Epidermal melanocyte (primary cell): ENCODE results near the gene TNFAIP8L3.

Experiments used
- DNase-seq: peaks from one replicate; pipeline ENCODE4 v3.0.0; 2011; ENCODE audit warnings: low spot score; ENCODE audit not compliant: insufficient read length

TNFAIP8L3 gene

GRCh38 chr15:51090753-51091152 is 4.0 kb downstream of the TNFAIP8L3 start:
- no peak for DNase-seq

GRCh38 chr15:51089699-51090453 is 4.8 kb downstream of the TNFAIP8L3 start:
- no peak for DNase-seq

GRCh38 chr15:51089041-51089440 is 5.7 kb downstream of the TNFAIP8L3 start:
- DNase-seq: no peak

GRCh38 chr15:51088585-51088984 is 6.1 kb downstream of the TNFAIP8L3 start:
- no peak for DNase-seq

- no peak for DNase-seq
These were observed 7.2 kb downstream of the TNFAIP8L3 start for GRCh38 chr15:51087513-51087912.

GRCh38 chr15:51086409-51086808 is 8.3 kb downstream of the TNFAIP8L3 start:
- no peak for DNase-seq

GRCh38 chr15:51085764-51086163 is 8.9 kb downstream of the TNFAIP8L3 start:
- DNase-seq: no peak

GRCh38 chr15:51083641-51084166 is 11.0 kb downstream of the TNFAIP8L3 start:
- no peak for DNase-seq

GRCh38 chr15:51082246-51082645 is 12.5 kb downstream of the TNFAIP8L3 start:
- no peak for DNase-seq

- no peak for DNase-seq
These were observed 14.4 kb downstream of the TNFAIP8L3 start for GRCh38 chr15:51080286-51080685.

- no peak for DNase-seq
These were observed 15.5 kb downstream of the TNFAIP8L3 start for GRCh38 chr15:51079226-51079625.

- DNase-seq: peak; percentile 62
These were observed 17.2 kb downstream of the TNFAIP8L3 start for GRCh38 chr15:51077221-51078153.

GRCh38 chr15:51076524-51077220 is 18.0 kb downstream of the TNFAIP8L3 start:
- DNase-seq: no peak

- no peak for DNase-seq
These were observed 18.7 kb downstream of the TNFAIP8L3 start for GRCh38 chr15:51075826-51076523.

GRCh38 chr15:51075364-51075763 is 19.3 kb downstream of the TNFAIP8L3 start:
- DNase-seq: no peak

GRCh38 chr15:51074926-51075325 is 19.8 kb downstream of the TNFAIP8L3 start:
- DNase-seq: no peak

- no peak for DNase-seq
These were observed 23.1 kb downstream of the TNFAIP8L3 start for GRCh38 chr15:51071578-51071977.

GRCh38 chr15:51069983-51070382 is 24.7 kb downstream of the TNFAIP8L3 start:
- no peak for DNase-seq

GRCh38 chr15:51067510-51067909 is 27.2 kb downstream of the TNFAIP8L3 start:
- DNase-seq: no peak

- DNase-seq: no peak
These were observed 28.9 kb downstream of the TNFAIP8L3 start for GRCh38 chr15:51065781-51066180.

GRCh38 chr15:51065261-51065660 is 29.4 kb downstream of the TNFAIP8L3 start:
- DNase-seq: no peak
